ENCODE measurements around the gene ABCA3.
A peak's percentile ranks its signal among the peaks of the same experiment; 100 is the strongest.

The ABCA3 gene

GRCh38 chr16:2251296-2252111, 89.0 kb downstream of the ABCA3 start, which contains the start of gene ECI1:
Gene ECI1, minus strand, starts transcription at chr16:2251587. Its CDS starts 21 bp downstream, at chr16:2251566.
- TF ChIP-seq, protein P1, sequence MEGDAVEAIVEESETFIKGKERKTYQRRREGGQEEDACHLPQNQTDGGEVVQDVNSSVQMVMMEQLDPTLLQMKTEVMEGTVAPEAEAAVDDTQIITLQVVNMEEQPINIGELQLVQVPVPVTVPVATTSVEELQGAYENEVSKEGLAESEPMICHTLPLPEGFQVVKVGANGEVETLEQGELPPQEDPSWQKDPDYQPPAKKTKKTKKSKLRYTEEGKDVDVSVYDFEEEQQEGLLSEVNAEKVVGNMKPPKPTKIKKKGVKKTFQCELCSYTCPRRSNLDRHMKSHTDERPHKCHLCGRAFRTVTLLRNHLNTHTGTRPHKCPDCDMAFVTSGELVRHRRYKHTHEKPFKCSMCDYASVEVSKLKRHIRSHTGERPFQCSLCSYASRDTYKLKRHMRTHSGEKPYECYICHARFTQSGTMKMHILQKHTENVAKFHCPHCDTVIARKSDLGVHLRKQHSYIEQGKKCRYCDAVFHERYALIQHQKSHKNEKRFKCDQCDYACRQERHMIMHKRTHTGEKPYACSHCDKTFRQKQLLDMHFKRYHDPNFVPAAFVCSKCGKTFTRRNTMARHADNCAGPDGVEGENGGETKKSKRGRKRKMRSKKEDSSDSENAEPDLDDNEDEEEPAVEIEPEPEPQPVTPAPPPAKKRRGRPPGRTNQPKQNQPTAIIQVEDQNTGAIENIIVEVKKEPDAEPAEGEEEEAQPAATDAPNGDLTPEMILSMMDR (IDR thresholded peaks at IDR 0.05; ENCODE audit: insufficient read depth, low read length, missing control alignments): peak; percentile 79
- peak within 1 kb of the TSS; percentile 70 for H3K4me3 ChIP-seq (ENCODE audit: low read depth, low read length)
- ChIA-PET POLR2A (interaction anchor here (0.9 to 1.7 kb wide), 8 partner anchors 8 to 269 kb away, joined by 3 to 7 read pairs (median 6); partner anchors contain the start of genes AMDHD2, DNASE1L2 and PGP), CTCF (interaction anchor here (1.0 to 6.1 kb wide), 15 partner anchors 9 to 263 kb away, joined by 3 to 44 read pairs (median 4); partner anchors contain the start of gene ATP6V0C)
- DNase-seq (ENCODE audit: low read depth, low spot score): peak; percentile 54

DNA sequence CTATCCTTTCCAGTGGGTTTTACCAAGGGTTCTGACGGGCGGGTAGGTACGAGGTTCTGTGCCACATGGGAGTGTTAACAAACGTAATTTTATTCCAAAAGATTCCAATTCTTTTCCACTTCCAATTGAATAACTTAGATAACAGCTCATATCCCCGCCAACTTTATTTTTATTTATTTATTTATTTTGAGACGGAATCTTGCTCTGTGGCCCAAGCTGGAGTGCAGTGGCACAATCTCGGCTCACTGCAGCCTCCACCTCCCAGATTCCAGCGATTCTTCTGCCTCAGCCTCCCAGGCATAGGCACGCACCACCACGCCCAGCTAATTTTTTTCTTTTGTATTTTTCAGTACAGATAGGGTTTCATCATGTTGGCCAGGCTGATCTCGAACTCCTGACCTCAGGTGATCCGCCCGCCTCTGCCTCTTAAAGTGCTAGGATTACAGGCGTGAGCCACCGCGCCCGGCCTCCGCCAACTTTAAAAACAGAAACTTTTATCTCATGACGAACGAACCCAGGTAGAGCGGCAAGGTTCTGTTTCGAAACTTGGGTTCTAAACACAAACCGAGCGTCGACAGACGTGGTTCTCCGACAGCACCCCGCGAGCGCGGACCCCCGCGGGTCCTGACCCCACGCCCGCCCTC, 89.8 kb downstream of the ABCA3 start:
- POLR2A ChIA-PET: interaction anchor here (1.0 to 1.7 kb wide), 6 partner anchors 9 to 36 kb away, joined by 4 to 7 read pairs (median 6); partner anchors contain the start of genes DNASE1L2 and PGP
- DNase-seq (ENCODE audit: low read depth, low spot score): no peak
- CTCF ChIA-PET: interaction anchor here (1.0 to 6.1 kb wide), 13 partner anchors 9 to 263 kb away, joined by 3 to 44 read pairs (median 4); partner anchors contain the start of gene ATP6V0C
- H3K4me3 ChIP-seq (ENCODE audit: low read depth, low read length): peak overlapping the region; percentile 70
- TF ChIP-seq, protein P1 (IDR thresholded peaks at IDR 0.05; ENCODE audit: insufficient read depth, low read length, missing control alignments): no peak

DNA sequence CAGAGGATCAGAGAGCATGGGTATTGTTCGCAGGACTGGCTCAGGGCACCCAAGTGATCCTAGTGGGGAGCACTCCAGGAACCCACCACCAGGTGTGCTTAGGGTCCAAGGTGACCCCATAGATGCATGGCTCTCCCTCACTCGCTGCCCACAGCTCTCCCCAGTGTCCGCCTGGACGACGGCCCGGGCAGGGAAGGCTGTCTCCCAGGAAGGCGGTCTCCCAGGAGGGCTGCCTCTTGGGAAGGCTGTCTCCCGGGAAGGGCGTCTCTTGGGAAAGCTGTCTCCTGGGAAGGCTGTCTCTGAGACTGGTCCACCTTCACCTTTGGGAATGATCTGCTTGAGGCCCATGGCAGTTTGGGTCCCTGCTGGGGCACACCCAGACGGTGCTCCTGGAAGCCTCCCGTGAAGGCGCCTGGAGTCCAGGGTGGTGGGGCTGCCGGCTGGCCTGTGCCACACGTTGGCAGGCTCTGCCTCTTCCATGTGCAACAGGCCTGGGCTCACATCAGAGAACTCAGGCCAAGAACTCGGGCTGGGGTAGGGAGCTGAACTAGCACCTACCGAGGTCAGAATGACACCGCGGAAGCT, 94.1 kb downstream of the ABCA3 start:
- ChIA-PET POLR2A (no interaction called here), CTCF (no interaction called here)
- TF ChIP-seq, protein P1 (IDR thresholded peaks at IDR 0.05; ENCODE audit: insufficient read depth, low read length, missing control alignments): no peak

DNA sequence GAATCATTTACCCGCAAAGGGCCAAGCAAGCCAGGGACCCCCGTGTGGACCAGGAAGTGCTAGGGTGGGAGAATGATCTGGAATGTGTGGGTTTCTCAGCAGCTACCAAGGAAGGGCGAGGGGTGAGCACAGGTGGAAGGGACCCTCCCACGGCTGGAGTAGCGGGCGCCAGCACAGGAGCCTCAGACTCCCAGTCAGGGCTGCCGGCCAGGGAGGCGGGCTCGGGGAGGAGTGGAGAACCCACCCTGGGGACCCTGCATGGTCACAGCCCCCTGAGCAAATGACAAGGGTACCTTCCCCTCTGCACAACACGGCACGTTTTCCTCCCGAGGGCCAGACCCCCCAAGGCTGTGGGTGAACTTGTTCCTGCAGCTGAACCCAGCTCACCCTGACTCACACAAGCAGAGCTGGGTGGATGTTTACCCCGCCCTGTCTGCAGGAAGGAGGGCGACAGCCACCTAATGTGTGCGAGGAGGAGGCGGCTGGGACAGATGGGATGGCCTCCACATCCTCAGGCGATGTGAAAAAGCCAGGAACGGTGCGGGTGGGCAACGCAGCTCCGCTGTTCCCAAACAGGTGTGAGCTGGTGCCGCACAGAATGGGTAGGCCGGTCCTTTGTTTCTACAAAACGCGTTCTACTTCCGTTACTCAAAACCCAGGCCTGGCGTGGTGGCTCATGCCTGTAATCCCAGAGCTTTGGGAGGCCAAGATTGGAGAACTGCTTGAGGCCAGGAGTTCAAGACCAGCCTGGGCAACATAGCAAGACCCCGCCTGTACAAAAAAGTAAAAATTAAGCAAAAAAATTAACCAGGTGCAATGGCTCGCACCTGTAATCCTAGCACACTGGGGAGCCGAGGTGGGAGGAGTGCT, 95.4 kb downstream of the ABCA3 start:
- H3K4me3 ChIP-seq (ENCODE audit: low read depth, low read length): no peak overlapping the region
- no peak for DNase-seq (ENCODE audit: low read depth, low spot score)
- TF ChIP-seq, protein P1 (IDR thresholded peaks at IDR 0.05; ENCODE audit: insufficient read depth, low read length, missing control alignments): no peak
- ChIA-PET POLR2A (no interaction called here), CTCF (no interaction called here)

More for the DNA sequence above, 94.1 kb downstream of the ABCA3 start:
- no peak overlapping the region for H3K4me3 ChIP-seq (ENCODE audit: low read depth, low read length)
- DNase-seq (ENCODE audit: low read depth, low spot score): no peak

DNA sequence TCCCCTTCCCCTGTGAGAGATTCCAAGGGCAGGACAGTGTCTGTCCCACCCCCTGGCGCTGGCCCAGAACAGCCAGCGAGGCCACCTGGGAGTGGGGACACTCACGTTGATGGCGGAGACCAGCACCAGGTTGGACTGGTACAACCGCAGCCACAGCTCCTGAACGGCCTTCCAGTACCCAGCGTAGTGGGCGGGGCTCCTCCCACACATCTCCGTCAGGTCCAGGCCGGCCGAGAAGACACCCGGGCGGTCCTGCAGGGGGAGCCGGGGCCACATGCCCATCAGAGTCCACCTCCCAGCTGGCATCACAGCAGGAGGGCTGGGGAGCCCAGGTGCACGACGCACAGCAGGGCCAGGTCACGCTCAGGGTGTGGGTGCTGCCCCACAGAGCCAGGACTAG, 96.2 kb downstream of the ABCA3 start:
- no peak for DNase-seq (ENCODE audit: low read depth, low spot score)
- ChIA-PET CTCF (no interaction called here), POLR2A (no interaction called here)
- TF ChIP-seq, protein P1 (IDR thresholded peaks at IDR 0.05; ENCODE audit: insufficient read depth, low read length, missing control alignments): no peak
- no peak overlapping the region for H3K4me3 ChIP-seq (ENCODE audit: low read depth, low read length)
